Naive thymus-derived CD4-positive, alpha-beta T cell (primary cell): ENCODE data around the gene LIPT2. TPM values are rescaled to one million over a fixed set of nuclear protein-coding genes. Genes with fewer than 3 reads are reported as not detected.

ENCODE experiments used
- ATAC-seq: fragments of 150-1000 bp; cut with Tn5 transposase; 2 replicates; pipeline ENCODE4 v1.10.0; 2021; ENCODE audit warnings: mild to moderate bottlenecking, moderate library complexity
- CTCF ChIA-PET: fragments of 350-600 bp; sonication (Branson Sonifier 250); formaldehyde crosslinking; loops from one replicate; lab custom pipeline; 2021; ENCODE audit warnings: antibody characterized with exemption; lab: Charles Lee
- POLR2A ChIA-PET: fragments of 350-600 bp; sonication (Branson Sonifier 250); formaldehyde crosslinking; loops from one replicate; lab custom pipeline; 2021; ENCODE audit warnings: antibody characterized with exemption, inconsistent platforms; lab: Charles Lee
- DNase-seq, 9 donors: peaks; one replicate each; pipeline versions ENCODE4 v3.0.0 to v3.0.0-alpha.2; 2020 to 2022; ENCODE audit warnings: mixed read lengths in 1 of 9
- H3K27ac ChIP-seq: one replicate; pipeline ENCODE4 v1.7.0; 2013; ENCODE audit warnings: mild to moderate bottlenecking, low read depth, low read length, moderate library complexity
- H3K27me3 ChIP-seq, 2 donors: one replicate each; pipeline ENCODE4 v1.7.0; 2013; ENCODE audit warnings: low read length in 2 of 2, mild to moderate bottlenecking in 2 of 2, moderate library complexity in 2 of 2; ENCODE audit not compliant: control insufficient read depth in 2 of 2, insufficient read depth in 2 of 2
- H3K36me3 ChIP-seq, 3 experiments: 1 replicate in 2 of 3; 2 replicates in 1 of 3; pipeline ENCODE4 v1.7.0; 2013; ENCODE audit warnings: low read length in 3 of 3, mild to moderate bottlenecking in 3 of 3, moderate library complexity in 1 of 3; ENCODE audit not compliant: insufficient read depth in 3 of 3, control insufficient read depth in 2 of 3
- H3K4me1 ChIP-seq, 2 donors: one replicate each; pipeline ENCODE4 v1.7.0; 2013; ENCODE audit warnings: low read length in 2 of 2, mild to moderate bottlenecking in 2 of 2, moderate library complexity in 1 of 2; ENCODE audit not compliant: control insufficient read depth in 2 of 2, insufficient read depth in 2 of 2
- H3K4me3 ChIP-seq: 2 replicates; pipeline ENCODE4 v1.7.0; 2013; ENCODE audit warnings: mild to moderate bottlenecking, low read length
- H3K9me3 ChIP-seq, 3 experiments: 1 replicate in 2 of 3; 2 replicates in 1 of 3; pipeline ENCODE4 v1.7.0; 2013; ENCODE audit warnings: low read length in 3 of 3; ENCODE audit not compliant: control insufficient read depth in 2 of 3
- H3K27ac Mint-ChIP-seq, 9 donors: one replicate each; pipeline ENCODE4 v1.8.0; 2020 to 2022; ENCODE audit warnings: mixed read lengths in 9 of 9, mild to moderate bottlenecking in 8 of 9, moderate library complexity in 5 of 9, inconsistent platforms in 2 of 9
- H3K27me3 Mint-ChIP-seq, 5 donors: one replicate each; pipeline ENCODE4 v1.8.0; 2021 to 2022; ENCODE audit warnings: mixed read lengths in 5 of 5, mild to moderate bottlenecking in 1 of 5
- H3K36me3 Mint-ChIP-seq, 5 donors: one replicate each; pipeline ENCODE4 v1.8.0; 2020 to 2022; ENCODE audit warnings: mixed read lengths in 5 of 5, mild to moderate bottlenecking in 3 of 5, inconsistent platforms in 1 of 5
- H3K4me1 Mint-ChIP-seq, 7 donors: one replicate each; pipeline ENCODE4 v1.8.0; 2020 to 2022; ENCODE audit warnings: mixed read lengths in 7 of 7, mild to moderate bottlenecking in 3 of 7, inconsistent platforms in 1 of 7
- H3K4me3 Mint-ChIP-seq, 10 donors: one replicate each; pipeline ENCODE4 v1.8.0; 2020 to 2022; ENCODE audit warnings: mild to moderate bottlenecking in 10 of 10, mixed read lengths in 10 of 10, moderate library complexity in 6 of 10, inconsistent platforms in 2 of 10
- H3K9me3 Mint-ChIP-seq, 11 donors: one replicate each; pipeline ENCODE4 v1.8.0; 2020 to 2022; ENCODE audit warnings: mixed read lengths in 11 of 11, mild to moderate bottlenecking in 4 of 11, inconsistent platforms in 1 of 11, moderate library complexity in 1 of 11
- intact Hi-C, 2 donors: fragments of 100-400 bp; cut with micrococcal nuclease; formaldehyde crosslinking; loops; one replicate each; pipeline ENCODE4 v1.15.1; 2023
- polyA plus RNA-seq, 2 donors: library from polyadenylated mRNA; unstranded; fragments of 300-500 nt; fragmentation: Illumina TruSeq; gene quantifications; one replicate each; pipeline ENCODE4 v1.2.3, GENCODE V29; 2021
- total RNA-seq, 6 experiments: library from RNA in 5 of 6; stranded (reverse) in 5 of 6; gene quantifications; 1 replicate in 5 of 6; 2 replicates in 1 of 6; pipeline ENCODE4 v1.2.3 and lab custom pipeline; 2021 to 2026

Gene LIPT2
- total and polyA plus RNA-seq, 7 experiments from 2014 or later, result 1.9 to 23.3 (median 16.9) TPM

DNA sequence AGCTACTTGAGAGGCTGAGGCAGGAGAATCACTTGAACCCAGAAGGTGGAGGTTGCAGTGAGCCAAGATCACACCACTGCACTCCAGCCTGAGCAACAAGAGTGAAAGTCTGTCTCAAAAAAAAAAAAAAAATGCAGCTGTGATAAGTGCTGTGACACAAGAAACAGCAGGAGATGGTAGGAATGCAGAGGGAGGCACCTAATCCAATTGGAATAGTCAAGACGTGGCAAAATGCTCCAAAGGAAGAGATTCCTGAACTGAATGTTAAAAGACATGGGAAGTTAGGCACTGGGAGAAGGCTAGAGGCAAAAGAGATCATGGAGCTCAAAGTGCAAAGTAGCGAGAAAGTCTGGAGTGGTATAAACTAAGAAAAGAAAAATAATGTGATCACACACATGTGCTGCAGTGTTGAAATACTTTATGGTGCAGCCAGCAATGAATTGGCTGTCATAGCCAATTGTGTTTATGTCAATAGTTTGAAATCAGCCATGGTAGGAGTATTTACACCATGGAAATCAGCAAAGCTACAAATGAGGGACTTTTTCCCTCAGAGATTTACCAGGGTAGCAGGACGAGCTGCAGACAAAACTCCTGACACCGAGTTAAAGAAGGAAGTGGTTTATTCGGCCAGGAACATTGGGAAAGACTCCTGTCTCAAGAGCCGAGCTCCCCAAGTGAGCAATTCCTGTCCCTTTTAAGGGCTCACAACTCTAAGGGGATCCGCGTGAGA, 40.9 kb upstream of the LIPT2 start:
- intact Hi-C loops, result no loop called here
- DNase-seq, result no peak
- H3K9me3 ChIP-seq, result no peaks in the 10 kb centered on the region
- H3K4me3 ChIP-seq, result no peak overlapping the region
- no peaks in the 10 kb centered on the region for H3K4me1 Mint-ChIP-seq
- ATAC-seq, result no peak
- H3K4me1 ChIP-seq, result no peaks in the 10 kb centered on the region
- no peak overlapping the region for H3K4me3 Mint-ChIP-seq
- ChIA-PET CTCF (no interaction called here), POLR2A (no interaction called here)
- H3K27me3 Mint-ChIP-seq, result peaks cover 0 to 7% (median 0%) of the 10 kb centered on the region in 5 donors
- no peaks in the 10 kb centered on the region for H3K27me3 ChIP-seq
- H3K27ac ChIP-seq, result no peak overlapping the region
- peaks cover 0 to 12% (median 6%) of the 10 kb centered on the region in 5 donors for H3K36me3 Mint-ChIP-seq
- no peaks in the 10 kb centered on the region for H3K36me3 ChIP-seq
- H3K27ac Mint-ChIP-seq, result no peak overlapping the region
- peaks cover 4 to 25% (median 8%) of the 10 kb centered on the region in 11 donors for H3K9me3 Mint-ChIP-seq

GRCh38 chr11:74533421-74533820, 39.9 kb upstream of the LIPT2 start:
- CTCF ChIA-PET, result no interaction called here
- DNase-seq, result no peak
- ATAC-seq, result no peak
- H3K27ac Mint-ChIP-seq, result no peak overlapping the region
- no peaks in the 10 kb centered on the region for H3K9me3 ChIP-seq
- H3K9me3 Mint-ChIP-seq, result peaks cover 0 to 16% (median 8%) of the 10 kb centered on the region in 11 donors
- H3K4me3 Mint-ChIP-seq, result no peak overlapping the region
- no peaks in the 10 kb centered on the region for H3K27me3 ChIP-seq
- H3K36me3 Mint-ChIP-seq, result peaks cover 0 to 9% (median 0%) of the 10 kb centered on the region in 5 donors
- no peak overlapping the region for H3K27ac ChIP-seq
- H3K27me3 Mint-ChIP-seq, result peaks cover 0 to 6% (median 0%) of the 10 kb centered on the region in 5 donors
- H3K4me1 Mint-ChIP-seq, result no peaks in the 10 kb centered on the region
- no peaks in the 10 kb centered on the region for H3K36me3 ChIP-seq
- POLR2A ChIA-PET, result no interaction called here
- H3K4me1 ChIP-seq, result no peaks in the 10 kb centered on the region
- no peak overlapping the region for H3K4me3 ChIP-seq
- intact Hi-C loops, result no loop called here

GRCh38 chr11:74532501-74533246, 39.1 kb upstream of the LIPT2 start:
- POLR2A ChIA-PET, result no interaction called here
- no peaks in the 10 kb centered on the region for H3K27me3 ChIP-seq
- no peak for ATAC-seq

GRCh38 chr11:74524978-74525377, 31.5 kb upstream of the LIPT2 start:
- Mint-ChIP-seq H3K4me1 (no peaks in the 10 kb centered on the region), H3K27me3 (peaks cover 7 to 19% (median 12%) of the 10 kb centered on the region in 5 donors), H3K9me3 (no peaks in the 10 kb centered on the region), H3K27ac (no peak overlapping the region), H3K4me3 (no peak overlapping the region), H3K36me3 (no peaks in the 10 kb centered on the region)
- Histone ChIP-seq H3K4me1 (no peaks in the 10 kb centered on the region), H3K27ac (no peak overlapping the region), H3K4me3 (no peak overlapping the region), H3K27me3 (no peaks in the 10 kb centered on the region), H3K36me3 (no peaks in the 10 kb centered on the region), H3K9me3 (no peaks in the 10 kb centered on the region)
- DNase-seq (no peak), ATAC-seq (no peak)
- intact Hi-C loops, result no loop called here
- ChIA-PET POLR2A (no interaction called here), CTCF (no interaction called here)

More at GRCh38 chr11:74532501-74533246, 39.1 kb upstream of the LIPT2 start:
- Histone ChIP-seq H3K36me3 (no peaks in the 10 kb centered on the region), H3K4me1 (no peaks in the 10 kb centered on the region), H3K27ac (no peak overlapping the region), H3K4me3 (no peak overlapping the region), H3K9me3 (no peaks in the 10 kb centered on the region)
- CTCF ChIA-PET, result no interaction called here
- Mint-ChIP-seq H3K36me3 (peaks cover 0 to 5% (median 0%) of the 10 kb centered on the region in 5 donors), H3K9me3 (peaks cover 0 to 9% (median 2%) of the 10 kb centered on the region in 11 donors), H3K4me1 (no peaks in the 10 kb centered on the region), H3K27me3 (peaks cover 0 to 6% (median 0%) of the 10 kb centered on the region in 5 donors), H3K4me3 (no peak overlapping the region), H3K27ac (no peak overlapping the region)
- intact Hi-C loops, result no loop called here
- DNase-seq, result no peak

DNA sequence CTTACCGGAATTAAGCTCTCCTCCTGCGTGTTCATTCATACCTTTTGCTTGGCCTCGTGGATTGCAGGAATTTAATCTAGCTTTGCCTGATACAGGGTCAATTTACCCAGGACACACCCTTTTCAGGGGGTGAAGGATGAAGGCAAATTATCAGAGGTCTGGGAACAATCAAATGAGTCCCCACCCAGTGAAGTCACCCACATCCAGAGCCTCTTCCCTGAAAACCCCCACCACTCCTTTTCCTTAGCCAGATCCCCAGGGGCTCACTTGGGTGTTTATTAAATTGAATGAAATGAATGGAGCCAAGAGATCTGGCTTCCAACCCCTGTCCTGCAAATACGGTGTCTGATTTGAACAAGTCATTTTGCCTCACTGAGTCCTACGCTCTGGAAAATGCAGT, 31.0 kb upstream of the LIPT2 start:
- Mint-ChIP-seq H3K9me3 (no peaks in the 10 kb centered on the region), H3K4me3 (no peak overlapping the region), H3K27ac (no peak overlapping the region), H3K4me1 (no peaks in the 10 kb centered on the region), H3K27me3 (peaks cover 11 to 19% (median 12%) of the 10 kb centered on the region in 5 donors), H3K36me3 (no peaks in the 10 kb centered on the region)
- H3K27ac ChIP-seq, result no peak overlapping the region
- no peaks in the 10 kb centered on the region for H3K27me3 ChIP-seq
- H3K4me3 ChIP-seq, result no peak overlapping the region
- H3K4me1 ChIP-seq, result no peaks in the 10 kb centered on the region
- DNase-seq (no peak), ATAC-seq (no peak)
- intact Hi-C loops, result no loop called here
- POLR2A ChIA-PET, result no interaction called here
- CTCF ChIA-PET, result interaction anchor here (0.8 kb wide), 1 partner anchor 72 kb away, joined by 3 read pairs; no protein-coding TSS in a partner anchor
- no peaks in the 10 kb centered on the region for H3K36me3 ChIP-seq
- no peaks in the 10 kb centered on the region for H3K9me3 ChIP-seq

DNA sequence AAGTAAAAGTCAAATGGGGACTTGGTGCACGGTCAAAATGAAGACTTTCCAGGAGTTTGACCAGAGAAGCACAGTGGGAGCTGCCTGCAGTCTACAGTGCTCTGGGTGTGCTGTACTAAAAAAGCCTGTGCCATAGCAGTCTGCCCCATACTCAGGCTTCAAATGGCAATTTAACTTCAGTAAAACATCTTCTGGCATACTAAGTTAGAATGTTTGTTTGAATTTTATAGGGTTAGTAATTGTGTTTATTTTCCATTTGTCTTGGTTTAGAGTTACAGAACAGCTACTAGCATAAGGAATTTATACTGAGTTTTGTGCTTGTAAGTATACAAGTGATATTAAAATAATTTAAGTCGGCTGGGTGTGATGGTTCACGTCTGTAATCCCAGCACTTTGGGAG, 29.3 kb upstream of the LIPT2 start:
- ChIA-PET CTCF (no interaction called here), POLR2A (no interaction called here)
- Mint-ChIP-seq H3K27me3 (peaks cover 11 to 19% (median 12%) of the 10 kb centered on the region in 5 donors), H3K4me1 (no peaks in the 10 kb centered on the region), H3K9me3 (no peaks in the 10 kb centered on the region), H3K36me3 (no peaks in the 10 kb centered on the region), H3K27ac (no peak overlapping the region), H3K4me3 (no peak overlapping the region)
- Histone ChIP-seq H3K4me1 (no peaks in the 10 kb centered on the region), H3K27me3 (no peaks in the 10 kb centered on the region), H3K36me3 (no peaks in the 10 kb centered on the region), H3K9me3 (no peaks in the 10 kb centered on the region), H3K27ac (no peak overlapping the region), H3K4me3 (no peak overlapping the region)
- DNase-seq (no peak), ATAC-seq (no peak)
- intact Hi-C loops, result no loop called here
